ENCODE results near the gene SP140. TPM values are rescaled to one million over a fixed set of nuclear protein-coding genes. Genes with fewer than 3 reads are reported as not detected.

SP140 gene
- total and polyA plus RNA-seq, 3 experiments from 2014 or later = 34.0 to 111 (median 108) TPM

- no peak overlapping the region for H3K4me3 Mint-ChIP-seq
- peaks cover 0 to 35% (median 20%) of the 10 kb centered on the region in 3 donors for H3K36me3 Mint-ChIP-seq
- no peaks in the 10 kb centered on the region for H3K9me3 Mint-ChIP-seq
- CTCF ChIA-PET = interaction anchor here (2.2 to 2.6 kb wide), 2 partner anchors 10 to 28 kb away, joined by 6 to 14 read pairs; partner anchors contain the start of gene SP140L
- POLR2A ChIA-PET = interaction anchor here (1.2 to 1.8 kb wide), 2 partner anchors 10 to 98 kb away, joined by 3 to 5 read pairs; partner anchors contain the start of genes SP110 and SP140L
- H3K36me3 ChIP-seq (ENCODE audit: insufficient read depth, low read length) = peaks cover 8% of the 10 kb centered on the region
- H3K27ac ChIP-seq (ENCODE audit: low read depth, low read length) = no peak overlapping the region
- no peaks in the 10 kb centered on the region for H3K27me3 ChIP-seq (ENCODE audit: insufficient read depth, low read length, poor library complexity, severe bottlenecking)
- H3K9me3 ChIP-seq (ENCODE audit: low read length) = no peaks in the 10 kb centered on the region
- DNase-seq = no peak
- no peaks in the 10 kb centered on the region for H3K27me3 Mint-ChIP-seq
- peak overlapping the region in 5 of 8 donors; percentile 76 to 90 (median 81) for H3K27ac Mint-ChIP-seq
- peak overlapping the region; percentile 74 for H3K4me3 ChIP-seq (ENCODE audit: low read length)
- H3K4me1 Mint-ChIP-seq = peaks cover 51 to 82% (median 67%) of the 10 kb centered on the region in 3 donors
- peaks cover 54% of the 10 kb centered on the region for H3K4me1 ChIP-seq (ENCODE audit: insufficient read depth, low read length)
Observed at GRCh38 chr2:230317366-230317765, 91.8 kb downstream of the SP140 start.

DNA sequence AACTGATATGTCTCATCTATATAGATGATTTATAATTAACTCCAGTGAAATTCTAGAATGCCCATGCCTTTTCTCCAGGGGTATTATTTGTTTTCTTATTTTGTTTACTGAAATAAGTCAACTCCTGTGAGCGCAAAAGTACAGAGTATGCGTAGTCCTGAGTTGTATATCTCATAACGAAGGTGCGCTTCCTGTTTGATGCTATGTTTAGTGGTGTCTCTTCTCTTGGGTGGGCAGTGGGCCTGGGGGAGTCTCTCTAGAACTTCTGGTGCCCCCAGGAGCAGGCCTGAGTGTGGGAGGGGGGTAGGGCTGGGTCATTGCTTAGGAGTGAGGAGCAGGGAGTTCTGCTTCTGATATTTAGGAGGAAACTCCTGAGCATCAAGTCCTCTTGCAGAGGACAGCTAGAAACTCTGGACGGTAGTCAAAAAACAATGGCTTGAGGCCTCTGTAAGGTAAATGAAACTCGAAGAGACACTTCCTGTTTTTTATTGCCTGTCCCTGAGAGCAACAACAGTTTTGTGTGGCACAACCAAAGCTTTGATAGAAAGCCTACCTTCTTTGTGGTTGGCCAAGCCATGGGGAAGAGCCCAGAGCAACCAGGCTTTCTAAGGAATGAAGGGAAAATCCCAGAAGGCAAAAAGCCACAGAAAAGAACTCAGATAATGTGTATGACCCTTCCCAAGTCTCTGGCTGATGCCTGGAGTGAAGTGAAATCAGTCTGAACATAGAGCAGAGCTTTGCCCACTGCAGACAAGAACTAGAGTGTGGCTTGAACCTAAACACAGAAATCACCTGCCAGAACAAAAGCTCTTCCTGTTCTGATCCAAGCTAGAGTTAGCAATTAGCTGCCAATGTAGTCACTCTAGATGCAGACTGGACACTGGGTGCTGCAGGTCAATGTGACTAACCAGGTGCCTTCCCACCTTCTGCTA is 92.9 kb downstream of the SP140 start:
- peak overlapping the region; percentile 54 to 99 (median 86) for H3K27ac Mint-ChIP-seq
- ChIA-PET POLR2A (interaction anchor here (0.6 to 1.8 kb wide), 3 partner anchors 9 to 477 kb away, joined by 3 to 18 read pairs (median 4); partner anchors contain the start of gene SP140L), CTCF (interaction anchor here (1.0 to 2.6 kb wide), 3 partner anchors 9 to 96 kb away, joined by 3 to 14 read pairs (median 6); partner anchors contain the start of gene SP140L)
- peaks cover 0 to 26% (median 13%) of the 10 kb centered on the region in 3 donors for H3K36me3 Mint-ChIP-seq
- peak overlapping the region; percentile 74 for H3K4me3 ChIP-seq (ENCODE audit: low read length)
- H3K9me3 ChIP-seq (ENCODE audit: low read length) = no peaks in the 10 kb centered on the region
- peaks cover 54% of the 10 kb centered on the region for H3K4me1 ChIP-seq (ENCODE audit: insufficient read depth, low read length)
- H3K27me3 Mint-ChIP-seq = no peaks in the 10 kb centered on the region
- H3K36me3 ChIP-seq (ENCODE audit: insufficient read depth, low read length) = no peaks in the 10 kb centered on the region
- peaks cover 56 to 87% (median 75%) of the 10 kb centered on the region in 3 donors for H3K4me1 Mint-ChIP-seq
- H3K27ac ChIP-seq (ENCODE audit: low read depth, low read length) = peak overlapping the region; percentile 10
- H3K4me3 Mint-ChIP-seq = peak overlapping the region; percentile 37 to 77 (median 68)
- no peaks in the 10 kb centered on the region for H3K9me3 Mint-ChIP-seq
- DNase-seq = peak in 1 of 5 donors; percentile 14
- H3K27me3 ChIP-seq (ENCODE audit: insufficient read depth, low read length, poor library complexity, severe bottlenecking) = no peaks in the 10 kb centered on the region

GRCh38 chr2:230319211-230319862 is 93.8 kb downstream of the SP140 start:
- Histone ChIP-seq H3K27me3 (ENCODE audit: insufficient read depth, low read length, poor library complexity, severe bottlenecking) (no peaks in the 10 kb centered on the region), H3K4me3 (ENCODE audit: low read length) (peak overlapping the region; percentile 74), H3K36me3 (ENCODE audit: insufficient read depth, low read length) (no peaks in the 10 kb centered on the region), H3K4me1 (ENCODE audit: insufficient read depth, low read length) (peaks cover 54% of the 10 kb centered on the region), H3K9me3 (ENCODE audit: low read length) (no peaks in the 10 kb centered on the region), H3K27ac (ENCODE audit: low read depth, low read length) (peak overlapping the region; percentile 10)
- peak; percentile 35 to 90 (median 83) for DNase-seq
- H3K27ac Mint-ChIP-seq = peak overlapping the region; percentile 54 to 99 (median 86)
- H3K36me3 Mint-ChIP-seq = peaks cover 0 to 17% (median 7%) of the 10 kb centered on the region in 3 donors
- peak overlapping the region; percentile 37 to 77 (median 68) for H3K4me3 Mint-ChIP-seq
- H3K27me3 Mint-ChIP-seq = no peaks in the 10 kb centered on the region
- peaks cover 55 to 82% (median 80%) of the 10 kb centered on the region in 3 donors for H3K4me1 Mint-ChIP-seq
- ChIA-PET POLR2A (interaction anchor here (0.6 to 1.8 kb wide), 3 partner anchors 8 to 40 kb away, joined by 3 to 18 read pairs (median 4); partner anchors contain the start of gene SP140L), CTCF (interaction anchor here (1.0 to 2.6 kb wide), 3 partner anchors 8 to 95 kb away, joined by 3 to 14 read pairs (median 6); partner anchors contain the start of gene SP140L)
- H3K9me3 Mint-ChIP-seq = no peaks in the 10 kb centered on the region

DNA sequence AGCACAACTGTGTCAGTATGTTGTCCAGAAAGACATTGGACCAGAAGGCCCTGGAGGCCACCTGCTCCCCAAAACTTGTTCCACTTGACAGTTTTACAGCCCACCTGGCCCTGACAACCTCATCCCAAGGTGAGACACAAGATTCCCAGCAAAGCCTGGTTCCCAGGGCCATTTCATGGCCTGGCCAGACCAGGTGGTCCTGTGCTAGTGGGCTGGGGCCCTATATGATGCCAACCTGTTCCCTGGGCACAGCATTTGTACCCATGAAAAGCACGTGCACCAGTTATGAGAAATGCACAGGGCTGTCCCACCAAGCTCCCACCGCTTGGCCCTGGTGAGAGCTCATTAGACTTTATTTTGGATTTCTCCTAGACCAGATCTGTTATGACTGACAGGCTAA is 95.5 kb downstream of the SP140 start:
- peak overlapping the region in 1 of 7 donors; percentile 43 for H3K4me3 Mint-ChIP-seq
- POLR2A ChIA-PET = interaction anchor here (0.5 kb wide), 1 partner anchor 254 kb away, joined by 3 read pairs; no protein-coding TSS in a partner anchor
- H3K4me1 Mint-ChIP-seq = peaks cover 56 to 89% (median 79%) of the 10 kb centered on the region in 3 donors
- no peaks in the 10 kb centered on the region for H3K9me3 ChIP-seq (ENCODE audit: low read length)
- CTCF ChIA-PET = no interaction called here
- H3K27me3 ChIP-seq (ENCODE audit: insufficient read depth, low read length, poor library complexity, severe bottlenecking) = no peaks in the 10 kb centered on the region
- peaks cover 58% of the 10 kb centered on the region for H3K4me1 ChIP-seq (ENCODE audit: insufficient read depth, low read length)
- peaks cover 0 to 2% (median 2%) of the 10 kb centered on the region in 3 donors for H3K36me3 Mint-ChIP-seq
- no peak overlapping the region for H3K4me3 ChIP-seq (ENCODE audit: low read length)
- H3K27ac Mint-ChIP-seq = peak overlapping the region in 4 of 8 donors; percentile 9 to 43 (median 28)
- H3K27me3 Mint-ChIP-seq = no peaks in the 10 kb centered on the region
- H3K9me3 Mint-ChIP-seq = no peaks in the 10 kb centered on the region
- H3K36me3 ChIP-seq (ENCODE audit: insufficient read depth, low read length) = no peaks in the 10 kb centered on the region
- no peak overlapping the region for H3K27ac ChIP-seq (ENCODE audit: low read depth, low read length)
- DNase-seq = no peak

DNA sequence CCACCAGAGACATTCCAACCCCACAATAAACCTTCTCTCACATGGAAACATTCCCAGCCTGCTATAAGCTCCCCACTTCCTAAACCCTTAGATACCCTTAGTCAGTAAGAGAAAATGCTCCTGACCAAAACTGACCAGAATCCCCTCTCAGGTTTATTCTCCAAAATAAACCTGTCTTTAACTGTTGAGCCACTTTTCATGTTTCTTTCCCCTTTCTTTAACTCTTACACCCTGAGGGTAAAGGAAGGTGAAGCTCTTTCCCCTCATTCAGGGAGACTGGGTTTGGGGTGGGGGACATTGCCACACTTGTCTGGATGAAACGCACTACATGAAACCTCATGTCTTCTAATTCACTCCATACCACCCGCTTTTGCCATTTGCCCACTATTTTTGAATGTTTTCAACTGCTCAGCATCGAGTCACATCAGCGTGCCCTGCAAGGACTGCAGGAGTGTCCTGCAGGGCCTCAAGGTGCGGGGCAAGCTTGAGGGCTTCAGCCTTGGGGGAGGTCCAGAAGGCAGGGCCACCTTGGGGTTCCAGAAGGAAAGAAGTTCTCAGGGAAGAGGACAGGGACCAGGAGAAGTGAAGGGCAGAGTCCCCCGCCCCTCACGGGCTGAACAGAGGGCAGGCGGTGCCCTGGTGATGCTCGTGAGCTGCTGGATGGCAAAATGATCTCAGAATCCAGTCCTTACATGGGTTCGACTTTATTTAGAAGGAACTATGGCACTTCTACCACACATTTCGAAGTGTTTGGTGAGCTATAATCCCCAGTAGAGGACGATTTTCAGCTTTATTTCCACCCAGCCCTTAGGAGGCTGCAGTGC is 97.2 kb downstream of the SP140 start:
- H3K27me3 ChIP-seq (ENCODE audit: insufficient read depth, low read length, poor library complexity, severe bottlenecking) = no peaks in the 10 kb centered on the region
- H3K27ac ChIP-seq (ENCODE audit: low read depth, low read length) = no peak overlapping the region
- Mint-ChIP-seq H3K9me3 (no peaks in the 10 kb centered on the region), H3K36me3 (peaks cover 0 to 6% (median 2%) of the 10 kb centered on the region in 3 donors), H3K4me1 (peaks cover 61 to 90% (median 76%) of the 10 kb centered on the region in 3 donors), H3K27ac (peak overlapping the region in 4 of 8 donors; percentile 2 to 70 (median 25)), H3K4me3 (no peak overlapping the region), H3K27me3 (no peaks in the 10 kb centered on the region)
- H3K36me3 ChIP-seq (ENCODE audit: insufficient read depth, low read length) = no peaks in the 10 kb centered on the region
- POLR2A ChIA-PET = interaction anchor here (0.6 kb wide), 1 partner anchor 232 kb away, joined by 3 read pairs; no protein-coding TSS in a partner anchor
- CTCF ChIA-PET = no interaction called here
- no peak overlapping the region for H3K4me3 ChIP-seq (ENCODE audit: low read length)
- H3K4me1 ChIP-seq (ENCODE audit: insufficient read depth, low read length) = peaks cover 50% of the 10 kb centered on the region
- H3K9me3 ChIP-seq (ENCODE audit: low read length) = no peaks in the 10 kb centered on the region
- DNase-seq = no peak

GRCh38 chr2:230323385-230324106 is 98.0 kb downstream of the SP140 start:
- Histone ChIP-seq H3K27ac (ENCODE audit: low read depth, low read length) (no peak overlapping the region), H3K4me3 (ENCODE audit: low read length) (no peak overlapping the region), H3K9me3 (ENCODE audit: low read length) (no peaks in the 10 kb centered on the region), H3K27me3 (ENCODE audit: insufficient read depth, low read length, poor library complexity, severe bottlenecking) (no peaks in the 10 kb centered on the region), H3K36me3 (ENCODE audit: insufficient read depth, low read length) (no peaks in the 10 kb centered on the region), H3K4me1 (ENCODE audit: insufficient read depth, low read length) (peaks cover 47% of the 10 kb centered on the region)
- H3K27me3 Mint-ChIP-seq = no peaks in the 10 kb centered on the region
- CTCF ChIA-PET = no interaction called here
- H3K4me3 Mint-ChIP-seq = peak overlapping the region in 2 of 7 donors; percentile 15 to 59
- H3K36me3 Mint-ChIP-seq = peaks cover 0 to 7% (median 2%) of the 10 kb centered on the region in 3 donors
- H3K4me1 Mint-ChIP-seq = peaks cover 58 to 87% (median 74%) of the 10 kb centered on the region in 3 donors
- no peaks in the 10 kb centered on the region for H3K9me3 Mint-ChIP-seq
- POLR2A ChIA-PET = no interaction called here
- peak overlapping the region in 2 of 8 donors; percentile 7 to 60 for H3K27ac Mint-ChIP-seq
- DNase-seq = no peak
